Right lung (tissue), 5 donors: ENCODE measurements around the gene KIF3B. TPM values are rescaled to one million over a fixed set of nuclear protein-coding genes. Genes with fewer than 3 reads are reported as not detected.
"Not testable (repeated sequence)": the region's sequence is repeated elsewhere in the genome, so short reads cannot be mapped to it uniquely, and the experiment has no call there.

Source experiments
- DNase-seq, 2 donors: peaks; one replicate each; pipeline ENCODE4 v3.0.0-alpha.2; 2013
- polyA plus RNA-seq, 5 donors: library from polyadenylated mRNA; unstranded; fragments of 120-200 nt; gene quantifications; one replicate each; pipeline versions ENCODE4 v1.2.1 to v1.2.3, GENCODE V29; 2013; ENCODE audit warnings: inconsistent platforms in 1 of 5, low replicate concordance in 1 of 5; ENCODE audit not compliant: insufficient read length in 5 of 5, insufficient read depth in 1 of 5

Gene KIF3B
- polyA plus RNA-seq, 5 donors = 23.4 to 28.9 (median 25.1) TPM

GRCh38 chr20:32329817-32330554 is 52.5 kb downstream of the KIF3B start:
- DNase-seq = no peak

GRCh38 chr20:32330555-32330897 is 53.1 kb downstream of the KIF3B start:
- DNase-seq = no peak

GRCh38 chr20:32332614-32333013 is 55.2 kb downstream of the KIF3B start:
- DNase-seq = no peak

- DNase-seq = no peak
These were observed 55.9 kb downstream of the KIF3B start for GRCh38 chr20:32333181-32333987.

- DNase-seq = peak; percentile 12 to 14
These were observed 56.8 kb downstream of the KIF3B start for GRCh38 chr20:32333988-32334885.

- DNase-seq = peak; percentile 39 to 53
These were observed 59.5 kb downstream of the KIF3B start for GRCh38 chr20:32336918-32337347.

- DNase-seq = no peak
These were observed 60.6 kb downstream of the KIF3B start for GRCh38 chr20:32337937-32338661.

GRCh38 chr20:32338665-32339064 is 61.2 kb downstream of the KIF3B start:
- DNase-seq = no peak

GRCh38 chr20:32339116-32339515 is 61.7 kb downstream of the KIF3B start:
- DNase-seq = peak in 1 of 2 donors; percentile 15

- DNase-seq = not testable (repeated sequence)
These were observed 63.6 kb downstream of the KIF3B start for GRCh38 chr20:32341053-32341452.

GRCh38 chr20:32343439-32343838 is 66.0 kb downstream of the KIF3B start:
- DNase-seq = no peak

- no peak for DNase-seq
These were observed 67.5 kb downstream of the KIF3B start for GRCh38 chr20:32344835-32345506.

- DNase-seq = no peak
These were observed 70.8 kb downstream of the KIF3B start for GRCh38 chr20:32348207-32348606.

- no peak for DNase-seq
These were observed 73.0 kb downstream of the KIF3B start for GRCh38 chr20:32350421-32350820.

GRCh38 chr20:32352121-32352720 is 74.8 kb downstream of the KIF3B start:
- no peak for DNase-seq

- DNase-seq = no peak
These were observed 76.5 kb downstream of the KIF3B start for GRCh38 chr20:32353848-32354496.

- DNase-seq = no peak
These were observed 77.4 kb downstream of the KIF3B start for GRCh38 chr20:32354592-32355416.

- no peak for DNase-seq
These were observed 78.0 kb downstream of the KIF3B start for GRCh38 chr20:32355417-32355841.
